Thyroid gland (tissue), 4 donors: Measurements from ENCODE around the gene PLXNB1. TPM values are rescaled to one million over a fixed set of nuclear protein-coding genes. Genes with fewer than 3 reads are reported as not detected.

ENCODE experiments used
- DNase-seq, 2 donors: peaks; one replicate each; pipeline ENCODE4 v3.0.0-alpha.2; 2019
- H3K27ac ChIP-seq, 3 donors: fragments of 200-600 bp; sonication (generic); 1 replicate in 2 of 3; 2 replicates in 1 of 3; pipeline ENCODE4 v1.5.1; 2016 to 2019; ENCODE audit warnings: mild to moderate bottlenecking in 1 of 3, moderate library complexity in 1 of 3
- H3K27me3 ChIP-seq: fragments of 200-600 bp; sonication (generic); one replicate; pipeline ENCODE4 v1.5.1; 2019
- H3K36me3 ChIP-seq, 2 donors: fragments of 200-600 bp; sonication (generic); one replicate each; pipeline ENCODE4 v1.5.1; 2016 to 2019
- H3K4me1 ChIP-seq, 2 donors: fragments of 200-600 bp; sonication (generic); one replicate each; pipeline ENCODE4 v1.5.1; 2017 to 2019
- H3K4me3 ChIP-seq, 3 donors: fragments of 200-600 bp; sonication (generic); replicated peaks in 1 of 3; 1 replicate in 2 of 3; 2 replicates in 1 of 3; pipeline ENCODE4 v1.5.1; 2016; ENCODE audit warnings: mild to moderate bottlenecking in 1 of 3
- H3K9me3 ChIP-seq: fragments of 200-600 bp; sonication (generic); one replicate; pipeline ENCODE4 v1.5.1; 2017
- POLR2A ChIP-seq, 2 donors: fragments of 450-650 bp; IDR thresholded peaks; one replicate each; pipeline ENCODE4 v1.6.1; 2017; ENCODE audit warnings: antibody characterized with exemption in 2 of 2, mild to moderate bottlenecking in 2 of 2, moderate library complexity in 1 of 2
- WGBS, 2 donors: methylation state at CpG; one replicate each; pipeline ENCODE4 v1.1.5; 2017; 5-methylcytosine and 5-hydroxymethylcytosine counted together
- intact Hi-C: fragments of 100-400 bp; cut with DNase I; formaldehyde crosslinking; loops from one replicate; pipeline ENCODE4 v1.15.1; 2023
- total RNA-seq, 4 donors: library from RNA; depleted of rRNA; stranded (reverse); fragments of >200 nt; gene quantifications; one replicate each; pipeline ENCODE4 v1.2.3, GENCODE V29; 2016
- TF ChIP-seq, protein P1 (sequence below), 6 experiments: fragments of 200-600 bp in 3 of 6; fragments of 450-650 bp in 3 of 6; sonication (generic) in 3 of 6; IDR thresholded peaks; one replicate each; pipeline ENCODE4 v1.5.1; 2016 to 2019; ENCODE audit warnings: antibody characterized with exemption in 6 of 6, mild to moderate bottlenecking in 2 of 6, inconsistent platforms in 1 of 6, moderate library complexity in 1 of 6

PLXNB1 gene
- total RNA-seq, 4 donors from 2014 or later: 126 to 216 (median 138) TPM

DNA sequence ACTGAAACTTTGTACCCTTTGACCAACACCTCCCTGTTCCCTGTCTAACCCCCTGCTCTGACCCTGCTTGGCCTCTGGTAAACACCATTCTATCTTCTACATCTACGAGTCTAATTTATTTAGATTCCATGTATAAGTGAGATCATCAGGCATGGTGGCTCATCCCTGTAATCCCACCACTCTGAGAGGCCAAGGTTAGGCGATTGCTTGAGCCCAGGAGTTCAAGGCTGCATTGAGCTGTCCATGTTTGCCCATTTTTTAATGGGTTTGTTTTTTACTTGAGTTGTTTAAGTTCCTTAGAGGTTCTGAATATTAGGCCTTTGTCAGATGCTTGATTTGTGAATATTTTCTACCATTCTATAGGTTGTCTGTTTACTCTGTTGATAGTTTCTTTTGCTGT is 40.9 kb downstream of the PLXNB1 start:
- Histone ChIP-seq H3K27ac (no peak overlapping the region), H3K9me3 (no peaks in the 10 kb centered on the region), H3K27me3 (no peaks in the 10 kb centered on the region), H3K4me3 (no peak overlapping the region), H3K4me1 (no peaks in the 10 kb centered on the region), H3K36me3 (no peaks in the 10 kb centered on the region)
- TF ChIP-seq, protein P1, sequence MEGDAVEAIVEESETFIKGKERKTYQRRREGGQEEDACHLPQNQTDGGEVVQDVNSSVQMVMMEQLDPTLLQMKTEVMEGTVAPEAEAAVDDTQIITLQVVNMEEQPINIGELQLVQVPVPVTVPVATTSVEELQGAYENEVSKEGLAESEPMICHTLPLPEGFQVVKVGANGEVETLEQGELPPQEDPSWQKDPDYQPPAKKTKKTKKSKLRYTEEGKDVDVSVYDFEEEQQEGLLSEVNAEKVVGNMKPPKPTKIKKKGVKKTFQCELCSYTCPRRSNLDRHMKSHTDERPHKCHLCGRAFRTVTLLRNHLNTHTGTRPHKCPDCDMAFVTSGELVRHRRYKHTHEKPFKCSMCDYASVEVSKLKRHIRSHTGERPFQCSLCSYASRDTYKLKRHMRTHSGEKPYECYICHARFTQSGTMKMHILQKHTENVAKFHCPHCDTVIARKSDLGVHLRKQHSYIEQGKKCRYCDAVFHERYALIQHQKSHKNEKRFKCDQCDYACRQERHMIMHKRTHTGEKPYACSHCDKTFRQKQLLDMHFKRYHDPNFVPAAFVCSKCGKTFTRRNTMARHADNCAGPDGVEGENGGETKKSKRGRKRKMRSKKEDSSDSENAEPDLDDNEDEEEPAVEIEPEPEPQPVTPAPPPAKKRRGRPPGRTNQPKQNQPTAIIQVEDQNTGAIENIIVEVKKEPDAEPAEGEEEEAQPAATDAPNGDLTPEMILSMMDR (IDR thresholded peaks at IDR 0.05): no peak
- no peak for TF ChIP-seq POLR2A (IDR thresholded peaks at IDR 0.05)
- no peak for DNase-seq
- WGBS, 2 donors: 84 to 87% methylated on average over 2 of the region's 2 CpGs
- intact Hi-C loops: no loop called here

DNA sequence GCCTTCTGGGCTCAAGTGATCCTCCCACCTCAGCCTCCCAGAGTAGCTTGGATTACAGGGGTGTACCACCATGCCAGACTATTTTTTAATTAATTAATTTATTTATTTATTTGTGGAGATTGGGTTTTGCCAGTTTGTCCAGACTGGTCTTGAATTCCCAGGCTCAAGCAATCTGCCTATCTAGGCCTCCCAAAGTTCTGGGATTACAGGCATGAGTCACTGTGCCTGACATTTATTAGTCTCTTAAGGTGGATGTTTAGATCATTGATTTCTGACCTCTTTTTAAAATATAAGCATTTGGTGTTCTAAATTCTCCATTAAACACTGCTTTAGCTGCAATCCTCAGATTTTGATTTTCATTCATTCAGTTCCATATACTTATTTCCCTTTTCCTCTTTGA is 42.3 kb downstream of the PLXNB1 start:
- intact Hi-C loops: no loop called here
- no peaks in the 10 kb centered on the region for H3K9me3 ChIP-seq
- H3K27me3 ChIP-seq: no peaks in the 10 kb centered on the region
- no peaks in the 10 kb centered on the region for H3K4me1 ChIP-seq
- H3K36me3 ChIP-seq: no peaks in the 10 kb centered on the region
- no peak overlapping the region for H3K4me3 ChIP-seq
- TF ChIP-seq, protein P1 (IDR thresholded peaks at IDR 0.05): no peak
- DNase-seq: no peak
- no peak overlapping the region for H3K27ac ChIP-seq

DNA sequence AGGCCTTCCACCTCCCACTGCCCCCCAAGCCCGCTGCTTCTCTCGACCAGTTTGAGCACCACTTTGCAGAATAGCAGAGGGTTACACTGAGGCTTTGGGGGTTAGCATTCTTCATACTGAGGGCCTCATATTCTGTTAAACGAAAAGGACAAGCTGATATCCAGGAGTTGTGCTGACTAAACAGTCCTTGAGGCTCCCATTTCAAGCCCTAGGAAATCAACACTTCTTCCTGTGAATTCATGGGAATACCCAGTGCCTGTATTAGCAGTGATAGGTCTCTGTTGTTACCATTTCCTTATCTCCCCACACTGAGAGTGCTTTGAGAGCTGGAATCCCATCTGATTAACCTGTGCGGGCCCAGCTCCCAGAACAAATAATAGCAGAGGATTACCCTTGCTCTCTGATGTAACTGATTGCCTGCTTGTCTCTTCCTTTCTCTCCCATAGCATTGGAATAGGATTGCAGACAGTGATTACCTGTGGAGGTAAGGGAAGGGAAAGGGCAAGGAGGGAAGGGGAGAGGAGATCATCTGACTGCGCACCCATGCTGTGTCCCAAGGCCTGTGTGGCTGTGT is 56.9 kb downstream of the PLXNB1 start:
- H3K36me3 ChIP-seq: no peaks in the 10 kb centered on the region
- no peaks in the 10 kb centered on the region for H3K27me3 ChIP-seq
- TF ChIP-seq POLR2A (IDR thresholded peaks at IDR 0.05): no peak
- TF ChIP-seq, protein P1 (IDR thresholded peaks at IDR 0.05): no peak
- WGBS, 2 donors: 75 to 77% methylated on average over 5 of the region's 5 CpGs
- no peaks in the 10 kb centered on the region for H3K9me3 ChIP-seq
- intact Hi-C loops: no loop called here
- no peak for DNase-seq
- peaks cover 7 to 15% of the 10 kb centered on the region in 2 donors for H3K4me1 ChIP-seq
- H3K4me3 ChIP-seq: no peak overlapping the region
- H3K27ac ChIP-seq: no peak overlapping the region

DNA sequence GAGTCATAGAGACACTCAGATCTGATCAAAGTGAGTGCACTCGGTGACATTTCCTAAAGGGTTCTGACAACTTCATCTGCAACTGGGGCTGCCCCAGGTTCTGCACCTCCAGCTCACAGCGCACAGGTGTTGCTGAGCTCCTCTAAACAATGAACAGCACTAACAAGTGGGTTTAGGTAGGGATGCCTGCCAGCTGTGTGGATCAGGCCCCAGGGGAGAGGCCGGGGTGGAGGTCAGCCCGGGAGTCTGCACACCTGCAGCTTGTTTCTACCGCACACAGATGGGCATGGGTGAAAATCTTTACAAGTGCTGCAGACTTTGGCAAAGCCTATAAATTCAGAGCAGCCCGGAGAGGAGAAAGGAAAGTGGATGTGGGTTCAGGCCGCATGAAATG is 57.5 kb downstream of the PLXNB1 start:
- TF ChIP-seq POLR2A (IDR thresholded peaks at IDR 0.05): no peak
- TF ChIP-seq, protein P1 (IDR thresholded peaks at IDR 0.05): no peak
- no peak for DNase-seq
- no peak overlapping the region for H3K4me3 ChIP-seq
- H3K36me3 ChIP-seq: no peaks in the 10 kb centered on the region
- peaks cover 10 to 19% of the 10 kb centered on the region in 2 donors for H3K4me1 ChIP-seq
- no peaks in the 10 kb centered on the region for H3K27me3 ChIP-seq
- 72 to 88% methylated on average over 6 to 7 of the region's 7 CpGs for WGBS, 2 donors
- intact Hi-C loops: no loop called here
- H3K27ac ChIP-seq: no peak overlapping the region
- H3K9me3 ChIP-seq: no peaks in the 10 kb centered on the region

DNA sequence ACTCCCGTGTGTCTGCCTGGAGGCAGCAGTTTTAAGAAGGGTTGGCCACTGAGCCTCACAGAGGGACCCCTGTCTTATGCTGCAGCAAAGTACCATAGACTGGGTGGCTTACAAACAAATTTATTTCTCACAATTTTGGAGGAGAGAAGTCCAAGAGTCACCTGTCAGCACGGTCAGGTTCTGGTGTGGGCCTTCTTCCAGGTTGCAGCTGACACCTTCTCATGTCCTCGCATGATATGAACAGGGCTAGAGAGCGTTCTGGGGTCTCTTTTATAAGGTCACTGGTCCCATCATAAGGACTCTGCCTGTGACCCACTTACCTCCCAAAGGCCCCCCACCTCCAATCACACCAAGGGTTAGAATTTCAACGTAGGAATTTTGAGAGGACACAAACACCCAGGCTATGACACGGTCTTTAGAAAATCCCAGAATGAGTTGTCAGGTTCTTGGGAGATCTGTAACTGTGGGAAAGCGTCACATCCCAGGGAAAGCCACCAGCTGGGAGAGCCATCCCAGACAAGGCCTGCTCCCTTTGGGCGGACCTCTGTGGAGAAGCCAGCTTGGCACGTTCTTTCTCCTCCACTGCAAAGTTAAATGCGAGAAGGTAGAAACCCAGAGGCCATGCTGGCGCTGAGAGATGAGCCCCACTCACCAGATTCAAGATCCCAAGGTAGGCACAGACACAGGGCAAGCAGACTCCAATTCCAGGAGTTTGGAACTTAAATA is 58.1 kb downstream of the PLXNB1 start, which contains the start of gene FBXW12:
Gene FBXW12 (plus strand): TSS at position 569 of the 726 bp plus-strand sequence. CDS start 549 bp downstream, outside the sequence.
- Histone ChIP-seq H3K36me3 (no peaks in the 10 kb centered on the region), H3K4me1 (peaks cover 12 to 21% of the 10 kb centered on the region in 2 donors), H3K27ac (no peak within 1 kb of the TSS), H3K4me3 (no peak within 1 kb of the TSS), H3K9me3 (no peaks in the 10 kb centered on the region), H3K27me3 (no peaks in the 10 kb centered on the region)
- 91 to 95% methylated on average over 11 of the region's 11 CpGs for WGBS, 2 donors
- intact Hi-C loops: no loop called here
- DNase-seq: no peak
- TF ChIP-seq, protein P1 (IDR thresholded peaks at IDR 0.05): no peak
- no peak for TF ChIP-seq POLR2A (IDR thresholded peaks at IDR 0.05)
